ENCODE data around the gene CYB561. TPM values are rescaled to one million over a fixed set of nuclear protein-coding genes. Genes with fewer than 3 reads are reported as not detected.

The CYB561 gene
- total and polyA plus RNA-seq, 9 of the 15 experiments (the other 6 are each of a cell fraction or from before 2014, with no cell fraction given), result 4.0 to 30.8 (median 17.4) TPM

- TF ChIP-seq, protein P1, sequence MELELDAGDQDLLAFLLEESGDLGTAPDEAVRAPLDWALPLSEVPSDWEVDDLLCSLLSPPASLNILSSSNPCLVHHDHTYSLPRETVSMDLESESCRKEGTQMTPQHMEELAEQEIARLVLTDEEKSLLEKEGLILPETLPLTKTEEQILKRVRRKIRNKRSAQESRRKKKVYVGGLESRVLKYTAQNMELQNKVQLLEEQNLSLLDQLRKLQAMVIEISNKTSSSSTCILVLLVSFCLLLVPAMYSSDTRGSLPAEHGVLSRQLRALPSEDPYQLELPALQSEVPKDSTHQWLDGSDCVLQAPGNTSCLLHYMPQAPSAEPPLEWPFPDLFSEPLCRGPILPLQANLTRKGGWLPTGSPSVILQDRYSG (tag; conservative IDR thresholded peaks at IDR 0.05; ENCODE audit: low read depth), result peak; percentile 77
- TF ChIP-seq ARNT (IDR thresholded peaks at IDR 0.05), result peak in 1 of 2 experiments; percentile 46; a peak in 1 of 4 replicates
- TF ChIP-seq POLR2H (tag; IDR thresholded peaks at IDR 0.05; ENCODE audit: low read depth), result 0 out of 2 replicates have a peak, but pooled peaks have one; percentile 14
- no peak for TF ChIP-seq ARID3B (CRISPR knock-in tag; IDR thresholded peaks at IDR 0.05; ENCODE audit: borderline replicate concordance)
- TF ChIP-seq TOE1 (IDR thresholded peaks at IDR 0.05; ENCODE audit: borderline replicate concordance), result peak; percentile 48; the same call in 1 of the 2 replicates
- TF ChIP-seq TOE1 (CRISPR knock-in tag; IDR thresholded peaks at IDR 0.05; ENCODE audit: borderline replicate concordance, low read depth), result no peak
- peak; percentile 70 for TF ChIP-seq CCNT2 (IDR thresholded peaks at IDR 0.05; ENCODE audit: borderline replicate concordance, extremely low read depth, insufficient read length, low read depth, low read length)
- TF ChIP-seq, protein P2, sequence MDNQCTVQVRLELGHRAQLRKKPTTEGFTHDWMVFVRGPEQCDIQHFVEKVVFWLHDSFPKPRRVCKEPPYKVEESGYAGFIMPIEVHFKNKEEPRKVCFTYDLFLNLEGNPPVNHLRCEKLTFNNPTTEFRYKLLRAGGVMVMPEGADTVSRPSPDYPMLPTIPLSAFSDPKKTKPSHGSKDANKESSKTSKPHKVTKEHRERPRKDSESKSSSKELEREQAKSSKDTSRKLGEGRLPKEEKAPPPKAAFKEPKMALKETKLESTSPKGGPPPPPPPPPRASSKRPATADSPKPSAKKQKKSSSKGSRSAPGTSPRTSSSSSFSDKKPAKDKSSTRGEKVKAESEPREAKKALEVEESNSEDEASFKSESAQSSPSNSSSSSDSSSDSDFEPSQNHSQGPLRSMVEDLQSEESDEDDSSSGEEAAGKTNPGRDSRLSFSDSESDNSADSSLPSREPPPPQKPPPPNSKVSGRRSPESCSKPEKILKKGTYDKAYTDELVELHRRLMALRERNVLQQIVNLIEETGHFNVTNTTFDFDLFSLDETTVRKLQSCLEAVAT (IDR thresholded peaks at IDR 0.05), result no peak
- 0 out of 2 replicates have a peak, but pooled peaks have one; percentile 10 for TF ChIP-seq THAP12 (CRISPR knock-in tag; IDR thresholded peaks at IDR 0.05)
- 0 out of 2 replicates have a peak, but pooled peaks have one; percentile 22 for TF ChIP-seq ZNF263 (CRISPR knock-in tag; IDR thresholded peaks at IDR 0.05; ENCODE audit: borderline replicate concordance)
- TF ChIP-seq SMAD3 (CRISPR knock-in tag; conservative IDR thresholded peaks at IDR 0.05), result peak; percentile 57; the same call in 1 of the 2 replicates
- TF ChIP-seq EP300 (IDR thresholded peaks at IDR 0.05; ENCODE audit: low read length), result peak; percentile 92; the same call in 1 of the 2 replicates
- TF ChIP-seq ATF3 (IDR thresholded peaks at IDR 0.05), result peak; percentile 43; the same call in 1 of the 2 replicates
- TF ChIP-seq ATF3 (CRISPR knock-in tag; conservative IDR thresholded peaks at IDR 0.05), result no peak
These were observed 13.9 kb downstream of the CYB561 start (continued) for GRCh38 chr17:63431939-63432804.
